SK-N-SH treated with all-trans-retinoic acid at 6 μM for 48 hours (cell line): ENCODE results near the gene TCF12.

Experiments used
- ATAC-seq: fragments of 200-7000 bp; cut with Tn5 transposase; 3 replicates; pipeline ENCODE4 v1.9.1; 2020; ENCODE audit warnings: mild to moderate bottlenecking, moderate library complexity
- ARNTL ChIP-seq: fragments of 450-650 bp; formaldehyde crosslinking; IDR thresholded peaks from 2 replicates; pipeline ENCODE4 v1.5.0; 2020; ENCODE audit warnings: low read depth, mild to moderate bottlenecking, moderate library complexity, borderline replicate concordance
- CREB5 ChIP-seq: fragments of 250-450 bp; sonication (Bioruptor Pico); IDR thresholded peaks from 2 replicates; pipeline ENCODE4 v1.5.1; 2020; ENCODE audit warnings: low read depth, mild to moderate bottlenecking, moderate library complexity
- CSRNP3 ChIP-seq: fragments of 250-450 bp; sonication (Bioruptor Pico); IDR thresholded peaks from 2 replicates; pipeline ENCODE4 v1.5.1; 2021; ENCODE audit warnings: mild to moderate bottlenecking, moderate library complexity
- ESRRG ChIP-seq: fragments of 250-450 bp; sonication (Bioruptor Pico); IDR thresholded peaks from 2 replicates; pipeline ENCODE4 v1.6.1; 2021; ENCODE audit warnings: mild to moderate bottlenecking
- GLIS3 ChIP-seq: fragments of 250-450 bp; sonication (Bioruptor Pico); IDR thresholded peaks from 2 replicates; pipeline ENCODE4 v1.5.0; 2020; ENCODE audit warnings: mild to moderate bottlenecking, moderate library complexity
- ISL1 ChIP-seq: fragments of 250-450 bp; sonication (Bioruptor Pico); IDR thresholded peaks from 2 replicates; pipeline ENCODE4 v2.1.2; 2022; ENCODE audit warnings: mild to moderate bottlenecking, moderate library complexity
- OSR1 ChIP-seq: fragments of 250-450 bp; sonication (Bioruptor Pico); IDR thresholded peaks from 2 replicates; pipeline ENCODE4 v1.8.0; 2022; ENCODE audit warnings: moderate library complexity, mild to moderate bottlenecking, inconsistent platforms
- PATZ1 ChIP-seq: fragments of 250-450 bp; sonication (Bioruptor Pico); IDR thresholded peaks from 2 replicates; pipeline ENCODE4 v1.8.0; 2020; ENCODE audit warnings: mild to moderate bottlenecking, moderate library complexity, borderline replicate concordance
- POU6F1 ChIP-seq: fragments of 250-450 bp; sonication (Bioruptor Pico); IDR thresholded peaks from 2 replicates; pipeline ENCODE4 v1.8.0; 2021; ENCODE audit warnings: low read depth, mild to moderate bottlenecking, moderate library complexity, borderline replicate concordance
- PPARA ChIP-seq: fragments of 250-450 bp; sonication (Bioruptor Pico); IDR thresholded peaks from 2 replicates; pipeline ENCODE4 v1.5.0; 2020; ENCODE audit warnings: mild to moderate bottlenecking, borderline replicate concordance
- RARB ChIP-seq: fragments of 250-450 bp; sonication (Bioruptor Pico); IDR thresholded peaks from 2 replicates; pipeline ENCODE4 v1.8.0; 2021; ENCODE audit warnings: mild to moderate bottlenecking, moderate library complexity
- SNAI2 ChIP-seq: fragments of 250-450 bp; sonication (Bioruptor Pico); IDR thresholded peaks from 2 replicates; pipeline ENCODE4 v1.5.0; 2020; ENCODE audit warnings: mild to moderate bottlenecking, moderate library complexity
- TCF4 ChIP-seq: fragments of 250-450 bp; sonication (Bioruptor Pico); IDR thresholded peaks from 2 replicates; pipeline ENCODE4 v1.8.0; 2021; ENCODE audit warnings: mild to moderate bottlenecking, moderate library complexity, borderline replicate concordance
- TOX ChIP-seq: fragments of 250-450 bp; sonication (Bioruptor Pico); IDR thresholded peaks from 2 replicates; pipeline ENCODE4 v1.8.0; 2021; ENCODE audit warnings: mild to moderate bottlenecking, moderate library complexity, borderline replicate concordance
- TSHZ2 ChIP-seq: fragments of 250-450 bp; sonication (Bioruptor Pico); IDR thresholded peaks from 2 replicates; pipeline ENCODE4 v1.5.0; 2020; ENCODE audit warnings: mild to moderate bottlenecking, moderate library complexity
- ZFP3 ChIP-seq: fragments of 250-450 bp; sonication (Bioruptor Pico); IDR thresholded peaks from 2 replicates; pipeline ENCODE4 v1.5.0; 2020; ENCODE audit warnings: mild to moderate bottlenecking, moderate library complexity
- ZFP30 ChIP-seq: fragments of 450-650 bp; formaldehyde crosslinking; IDR thresholded peaks from 2 replicates; pipeline ENCODE4 v1.5.0; 2022; ENCODE audit warnings: mild to moderate bottlenecking, moderate library complexity
- ZNF70 ChIP-seq: fragments of 450-650 bp; formaldehyde crosslinking; IDR thresholded peaks from 2 replicates; pipeline ENCODE4 v1.5.0; 2020; ENCODE audit warnings: mild to moderate bottlenecking, moderate library complexity
- ZNF8 ChIP-seq: fragments of 450-650 bp; formaldehyde crosslinking; IDR thresholded peaks from 2 replicates; pipeline ENCODE4 v1.5.0; 2020; ENCODE audit warnings: mild to moderate bottlenecking, moderate library complexity

Gene TCF12

GRCh38 chr15:57251308-57251707 is 332.9 kb downstream of the TCF12 start (continued):
- TF ChIP-seq PATZ1 (CRISPR knock-in tag), result no peak

GRCh38 chr15:57251941-57252340 is 333.5 kb downstream of the TCF12 start:
- TF ChIP-seq ZFP3 (CRISPR knock-in tag) (no peak), ZFP30 (no peak), PATZ1 (CRISPR knock-in tag) (no peak)

GRCh38 chr15:57253082-57253481 is 334.6 kb downstream of the TCF12 start:
- ATAC-seq, result no peak
- TF ChIP-seq TOX (CRISPR knock-in tag) (no peak), PPARA (CRISPR knock-in tag) (no peak), RARB (CRISPR knock-in tag) (no peak), TCF4 (CRISPR knock-in tag) (no peak), ESRRG (no peak), OSR1 (CRISPR knock-in tag) (no peak), SNAI2 (no peak), ZFP30 (no peak), ZNF8 (CRISPR knock-in tag) (no peak), CREB5 (CRISPR knock-in tag) (no peak)

More at GRCh38 chr15:57251941-57252340, 333.5 kb downstream of the TCF12 start:
- ATAC-seq, result peak; percentile 61

- no peak for ATAC-seq
- no peak for TF ChIP-seq ZNF70 (CRISPR knock-in tag)
- TF ChIP-seq TSHZ2, result no peak
- TF ChIP-seq ARNTL (CRISPR knock-in tag), result no peak
- TF ChIP-seq POU6F1 (CRISPR knock-in tag), result no peak
- TF ChIP-seq ZFP3 (CRISPR knock-in tag), result no peak
Observed at GRCh38 chr15:57253500-57253899, 335.1 kb downstream of the TCF12 start.

GRCh38 chr15:57255751-57256341 is 337.4 kb downstream of the TCF12 start:
- ATAC-seq, result peak; percentile 26
- TF ChIP-seq CSRNP3 (CRISPR knock-in tag), result no peak
- TF ChIP-seq ARNTL (CRISPR knock-in tag), result no peak
- TF ChIP-seq ZNF70 (CRISPR knock-in tag), result no peak
- no peak for TF ChIP-seq GLIS3 (CRISPR knock-in tag)
- TF ChIP-seq ESRRG, result no peak
- TF ChIP-seq ISL1 (CRISPR knock-in tag), result no peak
- no peak for TF ChIP-seq OSR1 (CRISPR knock-in tag)
- no peak for TF ChIP-seq TSHZ2
- no peak for TF ChIP-seq TCF4 (CRISPR knock-in tag)
